Loucy (cell line): ENCODE results near the gene VSTM2L.
A peak's percentile ranks its signal among the peaks of the same experiment; 100 is the strongest.

Experiments used
- H2AFZ ChIP-seq: fragments of 200-600 bp; sonication (generic); 2 replicates; pipeline ENCODE4 v1.6.0; 2016; ENCODE audit warnings: antibody characterized with exemption, mild to moderate bottlenecking, low read length, moderate library complexity
- H3F3A ChIP-seq: fragments of 200-600 bp; 2 replicates; pipeline ENCODE4 v1.6.0; 2016; ENCODE audit warnings: antibody characterized with exemption, low read depth, mild to moderate bottlenecking
- H3K27me3 ChIP-seq: fragments of 200-600 bp; sonication (generic); 2 replicates; pipeline ENCODE4 v1.6.1; 2014; ENCODE audit warnings: low read length, mild to moderate bottlenecking; ENCODE audit not compliant: insufficient read depth, poor library complexity, severe bottlenecking
- H3K36me3 ChIP-seq: fragments of 200-600 bp; sonication (generic); 2 replicates; pipeline ENCODE4 v1.6.1; 2016; ENCODE audit warnings: low read length; ENCODE audit not compliant: insufficient read depth
- H3K4me1 ChIP-seq: fragments of 200-600 bp; sonication (generic); 2 replicates; pipeline ENCODE4 v1.5.1; 2014; ENCODE audit warnings: low read length, mild to moderate bottlenecking; ENCODE audit not compliant: insufficient read depth, poor library complexity, severe bottlenecking
- H3K4me2 ChIP-seq: fragments of 200-600 bp; sonication (generic); 2 replicates; pipeline ENCODE4 v1.6.0; 2014; ENCODE audit warnings: antibody characterized with exemption, low read length, low read depth, mild to moderate bottlenecking; ENCODE audit not compliant: poor library complexity, severe bottlenecking
- H3K4me3 ChIP-seq: fragments of 200-600 bp; sonication (generic); 2 replicates; pipeline ENCODE4 v1.5.1; 2014; ENCODE audit warnings: low read length, mild to moderate bottlenecking, mixed read lengths; ENCODE audit not compliant: poor library complexity, severe bottlenecking
- H3K79me2 ChIP-seq: fragments of 200-600 bp; sonication (generic); 2 replicates; pipeline ENCODE4 v1.6.1; 2014; ENCODE audit warnings: low read length; ENCODE audit not compliant: insufficient read depth
- H3K9ac ChIP-seq: fragments of 200-600 bp; sonication (generic); 2 replicates; pipeline ENCODE4 v1.6.0; 2014; ENCODE audit warnings: mild to moderate bottlenecking, low read depth, low read length, moderate library complexity; ENCODE audit not compliant: poor library complexity, severe bottlenecking
- H3K9me2 ChIP-seq: fragments of 200-600 bp; sonication (generic); replicated peaks from 2 replicates; pipeline ENCODE4 v1.6.1; 2016; ENCODE audit warnings: low read depth, low read length, mixed read lengths
- H3K9me3 ChIP-seq: fragments of 200-600 bp; sonication (generic); 2 replicates; pipeline ENCODE4 v1.6.1; 2014; ENCODE audit warnings: mild to moderate bottlenecking, antibody characterized with exemption, low read length, low read depth; ENCODE audit not compliant: insufficient read depth
- H4K20me1 ChIP-seq: fragments of 200-600 bp; sonication (generic); 2 replicates; pipeline ENCODE4 v1.6.0; 2014; ENCODE audit warnings: antibody characterized with exemption, low read length, mild to moderate bottlenecking; ENCODE audit not compliant: insufficient read depth, poor library complexity, severe bottlenecking
- CTCF ChIP-seq: fragments of 200-600 bp; sonication (generic); conservative IDR thresholded peaks from 2 replicates; pipeline ENCODE4 v1.5.1; 2014; ENCODE audit warnings: mild to moderate bottlenecking, antibody characterized with exemption, low read length
- EZH2phosphoT487 ChIP-seq: fragments of 200-600 bp; IDR thresholded peaks from 2 replicates; pipeline ENCODE4 v1.6.1; 2018; ENCODE audit warnings: antibody characterized with exemption, mild to moderate bottlenecking, moderate library complexity, borderline replicate concordance

Gene VSTM2L

GRCh38 chr20:37899105-37900045 lies 3.6 kb upstream of the VSTM2L start:
- TF ChIP-seq EZH2phosphoT487 (no peak), CTCF (no peak)
- Histone ChIP-seq H3K9me3 (no peaks in the 10 kb centered on the region), H3K36me3 (no peaks in the 10 kb centered on the region), H4K20me1 (no peaks in the 10 kb centered on the region), H3K9ac (no peak overlapping the region), H3K4me2 (no peak overlapping the region), H3K79me2 (no peaks in the 10 kb centered on the region), H2AFZ (no peak overlapping the region), H3F3A (no peaks in the 10 kb centered on the region), H3K4me3 (no peak overlapping the region), H3K9me2 (no peaks in the 10 kb centered on the region), H3K27me3 (no peaks in the 10 kb centered on the region), H3K4me1 (no peaks in the 10 kb centered on the region)

- H3K27me3 ChIP-seq = no peaks in the 10 kb centered on the region
- no peaks in the 10 kb centered on the region for H3K4me1 ChIP-seq
- no peak overlapping the region for H3K4me2 ChIP-seq
- H3K9ac ChIP-seq = no peak overlapping the region
- no peak overlapping the region for H2AFZ ChIP-seq
- H3K9me3 ChIP-seq = no peaks in the 10 kb centered on the region
- H3K36me3 ChIP-seq = no peaks in the 10 kb centered on the region
- no peaks in the 10 kb centered on the region for H3F3A ChIP-seq
- H3K79me2 ChIP-seq = no peaks in the 10 kb centered on the region
- TF ChIP-seq CTCF = no peak
- no peak for TF ChIP-seq EZH2phosphoT487
- H4K20me1 ChIP-seq = no peaks in the 10 kb centered on the region
- no peak overlapping the region for H3K4me3 ChIP-seq
- no peaks in the 10 kb centered on the region for H3K9me2 ChIP-seq
These were observed 1.7 kb upstream of the VSTM2L start for GRCh38 chr20:37901240-37901639.

GRCh38 chr20:37901654-37902503 lies 1.0 kb upstream of the VSTM2L start:
- no peaks in the 10 kb centered on the region for H3F3A ChIP-seq
- H3K9ac ChIP-seq = no peak overlapping the region

More at GRCh38 chr20:37901654-37902503, 1.0 kb upstream of the VSTM2L start:
- no peak for TF ChIP-seq EZH2phosphoT487
- peak; percentile 45 for TF ChIP-seq CTCF
- no peaks in the 10 kb centered on the region for H3K36me3 ChIP-seq
- H3K27me3 ChIP-seq = no peaks in the 10 kb centered on the region
- no peak overlapping the region for H2AFZ ChIP-seq
- no peak overlapping the region for H3K4me2 ChIP-seq
- no peaks in the 10 kb centered on the region for H4K20me1 ChIP-seq
- no peaks in the 10 kb centered on the region for H3K4me1 ChIP-seq
- no peaks in the 10 kb centered on the region for H3K79me2 ChIP-seq
- no peak overlapping the region for H3K4me3 ChIP-seq
- H3K9me2 ChIP-seq = no peaks in the 10 kb centered on the region
- H3K9me3 ChIP-seq = no peaks in the 10 kb centered on the region
